ENCODE data around the gene GAD1.

GRCh38 chr2:170842785-170843184, 26.1 kb downstream of the GAD1 start:
- TF ChIP-seq CTCF (IDR thresholded peaks at IDR 0.05) = no peak
- TF ChIP-seq MAX (IDR thresholded peaks at IDR 0.05; ENCODE audit: low read depth) = no peak
- no peak for TF ChIP-seq POLR2AphosphoS5 (IDR thresholded peaks at IDR 0.05; ENCODE audit: low read depth, low read length)
- no peak for TF ChIP-seq RXRA (IDR thresholded peaks at IDR 0.05; ENCODE audit: borderline replicate concordance, low read depth)

All from SK-N-SH (cell line).